Mesenchymal stem cell (in vitro differentiated cells and primary cell): ENCODE data around the gene FOXP2.

Experiments used
- DNase-seq: peaks from one replicate; pipeline ENCODE4 v3.0.0-alpha.2; 2013
- H2AFZ ChIP-seq: one replicate; pipeline ENCODE4 v1.6.1; 2013; ENCODE audit warnings: low read depth, mild to moderate bottlenecking, control low read depth, inconsistent platforms, low read length, moderate library complexity
- H2AK5ac ChIP-seq: 2 replicates; pipeline ENCODE4 v1.6.1; 2013; ENCODE audit warnings: low read length, moderate library complexity, mild to moderate bottlenecking, inconsistent platforms; ENCODE audit not compliant: severe bottlenecking
- H2BK120ac ChIP-seq: one replicate; pipeline ENCODE4 v1.6.1; 2013; ENCODE audit warnings: low read depth, mild to moderate bottlenecking, inconsistent platforms, low read length, moderate library complexity
- H2BK12ac ChIP-seq, 2 experiments: one replicate each; pipeline ENCODE4 v1.6.1; 2013; ENCODE audit warnings: inconsistent platforms in 2 of 2, low read length in 2 of 2, mild to moderate bottlenecking in 2 of 2, moderate library complexity in 2 of 2, control low read depth in 1 of 2
- H2BK15ac ChIP-seq: one replicate; pipeline ENCODE4 v1.6.1; 2013; ENCODE audit warnings: mild to moderate bottlenecking, low read depth, inconsistent platforms; ENCODE audit not compliant: poor library complexity, severe bottlenecking
- H2BK5ac ChIP-seq: 2 replicates; pipeline ENCODE4 v1.6.1; 2013; ENCODE audit warnings: low read depth, mild to moderate bottlenecking, low read length, control low read depth, inconsistent platforms; ENCODE audit not compliant: poor library complexity, severe bottlenecking
- H3K14ac ChIP-seq, 2 experiments: one replicate each; pipeline ENCODE4 v1.6.1; 2013; ENCODE audit warnings: inconsistent platforms in 2 of 2, low read length in 2 of 2, control low read depth in 1 of 2, mild to moderate bottlenecking in 1 of 2, moderate library complexity in 1 of 2
- H3K18ac ChIP-seq, 2 experiments: one replicate each; pipeline ENCODE4 v1.6.1; 2013; ENCODE audit warnings: inconsistent platforms in 2 of 2, low read length in 2 of 2, control low read depth in 1 of 2, low read depth in 1 of 2, mild to moderate bottlenecking in 1 of 2
- H3K23ac ChIP-seq, 2 experiments: one replicate each; pipeline ENCODE4 v1.6.1; 2013; ENCODE audit warnings: inconsistent platforms in 2 of 2, low read length in 2 of 2, mild to moderate bottlenecking in 2 of 2, moderate library complexity in 2 of 2, control low read depth in 1 of 2
- H3K27ac ChIP-seq: 2 replicates; pipeline ENCODE4 v1.5.1; 2013; ENCODE audit warnings: mild to moderate bottlenecking, moderate library complexity, low read length, control low read depth, inconsistent platforms; ENCODE audit not compliant: poor library complexity, severe bottlenecking
- H3K27me3 ChIP-seq, 2 experiments: 2 replicates each; pipeline versions ENCODE4 v1.6.1 to v1.7.0; 2013; ENCODE audit warnings: low read length in 2 of 2, mild to moderate bottlenecking in 2 of 2, moderate library complexity in 2 of 2, control low read depth in 1 of 2, inconsistent platforms in 1 of 2; ENCODE audit not compliant: control insufficient read depth in 1 of 2, insufficient read depth in 1 of 2
- H3K36me3 ChIP-seq, 2 experiments: 2 replicates each; pipeline versions ENCODE4 v1.6.1 to v1.7.0; 2013; ENCODE audit warnings: low read length in 2 of 2, control low read depth in 1 of 2, inconsistent platforms in 1 of 2, low read depth in 1 of 2, mild to moderate bottlenecking in 1 of 2; ENCODE audit not compliant: insufficient read depth in 2 of 2, control insufficient read depth in 1 of 2
- H3K4ac ChIP-seq, 2 experiments: one replicate each; pipeline ENCODE4 v1.6.1; 2013; ENCODE audit warnings: inconsistent platforms in 2 of 2, low read length in 2 of 2, mild to moderate bottlenecking in 2 of 2, moderate library complexity in 2 of 2, control low read depth in 1 of 2, low read depth in 1 of 2
- H3K4me1 ChIP-seq: 2 replicates; pipeline ENCODE4 v1.6.1; 2013; ENCODE audit warnings: low read depth, low read length, control low read depth; ENCODE audit not compliant: control insufficient read depth, insufficient read depth
- H3K4me2 ChIP-seq: 2 replicates; pipeline ENCODE4 v1.6.1; 2013; ENCODE audit warnings: low read length, mild to moderate bottlenecking, inconsistent platforms; ENCODE audit not compliant: poor library complexity, severe bottlenecking
- H3K4me3 ChIP-seq, 2 experiments: 2 replicates each; pipeline versions ENCODE4 v1.5.1 to v1.7.0; 2013; ENCODE audit warnings: low read length in 2 of 2, mild to moderate bottlenecking in 2 of 2, control low read depth in 1 of 2, low read depth in 1 of 2; ENCODE audit not compliant: insufficient read depth in 1 of 2
- H3K79me1 ChIP-seq: replicated peaks from 2 replicates; pipeline ENCODE4 v1.6.1; 2013; ENCODE audit warnings: mild to moderate bottlenecking, control low read depth, low read length, inconsistent platforms; ENCODE audit not compliant: poor library complexity, severe bottlenecking
- H3K9ac ChIP-seq: 2 replicates; pipeline ENCODE4 v1.7.0; 2013; ENCODE audit warnings: mild to moderate bottlenecking, low read length, moderate library complexity
- H3K9me3 ChIP-seq: 2 replicates; pipeline ENCODE4 v1.7.0; 2013; ENCODE audit warnings: mild to moderate bottlenecking, low read length; ENCODE audit not compliant: control insufficient read depth
- H4K8ac ChIP-seq: one replicate; pipeline ENCODE4 v1.6.1; 2013; ENCODE audit warnings: inconsistent platforms, mild to moderate bottlenecking, low read length, moderate library complexity
- H4K91ac ChIP-seq: one replicate; pipeline ENCODE4 v1.6.1; 2013; ENCODE audit warnings: mild to moderate bottlenecking, low read length, inconsistent platforms
- WGBS: methylation state at CpG from one replicate; pipeline ENCODE4 v1.1.7; 2013; ENCODE audit warnings: mixed read lengths; 5-methylcytosine and 5-hydroxymethylcytosine counted together

Gene FOXP2

DNA sequence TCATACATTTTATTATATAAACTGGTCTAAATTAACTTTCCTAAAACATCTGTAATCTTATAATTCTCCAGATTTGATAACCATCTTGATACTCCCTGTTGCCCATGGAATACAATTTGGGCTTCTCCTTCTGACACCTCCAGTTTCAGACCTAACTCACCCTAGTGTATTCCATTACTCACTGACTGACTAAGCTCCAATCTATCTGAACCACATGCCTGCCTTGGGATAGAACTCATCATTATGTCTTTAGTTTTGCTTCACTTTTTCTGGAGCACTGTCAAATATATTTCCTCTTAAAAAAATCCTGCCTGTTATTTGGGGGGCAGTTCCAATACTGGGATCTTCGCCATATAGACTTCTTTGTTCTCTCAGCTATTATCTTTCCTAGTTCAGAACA is 4.9 kb upstream of the FOXP2 start:
- no peak overlapping the region for H4K91ac ChIP-seq
- WGBS, result 80% methylated on average over 1 of the region's 1 CpG
- no peak for DNase-seq
- H3K27me3 ChIP-seq, result no peaks in the 10 kb centered on the region
- H2AFZ ChIP-seq, result no peak overlapping the region
- H2BK120ac ChIP-seq, result no peak overlapping the region
- H3K4me1 ChIP-seq, result no peaks in the 10 kb centered on the region
- H3K14ac ChIP-seq, result no peak overlapping the region
- H3K9me3 ChIP-seq, result no peaks in the 10 kb centered on the region
- H3K18ac ChIP-seq, result no peak overlapping the region
- H2BK12ac ChIP-seq, result no peak overlapping the region
- H3K9ac ChIP-seq, result peak overlapping the region; percentile 47
- no peak overlapping the region for H2AK5ac ChIP-seq
- H2BK15ac ChIP-seq, result no peak overlapping the region
- H3K4ac ChIP-seq, result no peak overlapping the region
- H3K23ac ChIP-seq, result no peak overlapping the region
- H3K79me1 ChIP-seq, result no peaks in the 10 kb centered on the region
- no peak overlapping the region for H4K8ac ChIP-seq
- H3K36me3 ChIP-seq, result no peaks in the 10 kb centered on the region
- no peak overlapping the region for H3K4me2 ChIP-seq
- H3K4me3 ChIP-seq, result no peak overlapping the region
- H2BK5ac ChIP-seq, result no peak overlapping the region
- H3K27ac ChIP-seq, result no peak overlapping the region

DNA sequence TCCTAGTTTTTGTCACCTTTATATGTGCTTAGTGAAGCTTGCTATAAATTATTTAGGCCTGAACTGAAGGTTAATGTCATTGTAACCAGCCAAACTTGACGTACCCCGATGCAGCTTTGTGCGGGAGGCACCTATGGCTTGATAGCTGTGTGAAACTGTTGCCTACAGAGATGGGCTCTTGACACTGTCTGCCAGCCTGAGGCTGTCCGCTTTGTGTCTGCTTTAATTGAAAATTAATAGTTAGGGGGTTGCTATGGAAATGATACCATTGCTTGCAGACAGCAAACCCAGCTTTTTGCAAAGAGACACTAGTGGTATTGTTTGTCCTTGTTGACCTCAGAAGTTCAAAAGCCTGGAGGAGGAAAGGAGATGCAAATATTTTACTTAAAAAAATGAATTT is 2.1 kb upstream of the FOXP2 start:
- Histone ChIP-seq H3K23ac (no peak overlapping the region), H2AK5ac (no peak overlapping the region), H2BK120ac (no peak overlapping the region), H3K27me3 (no peaks in the 10 kb centered on the region), H3K14ac (no peak overlapping the region), H3K9me3 (no peaks in the 10 kb centered on the region), H4K91ac (no peak overlapping the region), H2BK15ac (no peak overlapping the region), H3K4me2 (no peak overlapping the region), H4K8ac (no peak overlapping the region), H3K4me3 (no peak overlapping the region), H2BK12ac (no peak overlapping the region), H3K4ac (no peak overlapping the region), H3K36me3 (no peaks in the 10 kb centered on the region), H2BK5ac (no peak overlapping the region), H3K27ac (no peak overlapping the region), H2AFZ (no peak overlapping the region), H3K9ac (no peak overlapping the region), H3K4me1 (no peaks in the 10 kb centered on the region), H3K18ac (no peak overlapping the region), H3K79me1 (no peaks in the 10 kb centered on the region)
- WGBS, result 92% methylated on average over 4 of the region's 4 CpGs
- DNase-seq, result no peak

DNA sequence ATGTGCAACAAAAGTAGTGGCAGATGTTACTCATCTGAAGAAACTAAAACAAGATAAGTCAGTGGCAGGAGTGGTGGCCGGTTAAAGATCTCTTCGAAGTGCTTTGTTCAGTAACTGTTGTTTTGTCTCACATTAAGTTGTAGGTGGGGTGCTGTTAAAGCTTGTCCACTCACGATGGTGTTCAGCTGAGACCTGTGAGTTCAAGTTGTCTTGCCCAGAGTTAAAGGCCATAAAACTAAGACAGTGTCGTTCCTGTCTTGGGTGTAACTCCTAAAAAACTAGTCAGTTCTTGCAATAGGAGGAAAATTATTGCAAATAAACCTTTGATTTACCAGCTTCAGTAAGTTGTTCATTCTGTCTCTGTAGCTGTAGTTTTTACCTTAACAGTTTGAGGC is 857 bp upstream of the FOXP2 start:
- Histone ChIP-seq H3K4me2 (no peak overlapping the region), H2AFZ (no peak overlapping the region), H3K14ac (no peak overlapping the region), H3K4me1 (no peaks in the 10 kb centered on the region), H3K4me3 (peak overlapping the region in 1 of 2 experiments; percentile 83), H2AK5ac (no peak overlapping the region), H2BK5ac (no peak overlapping the region), H3K27me3 (no peaks in the 10 kb centered on the region), H3K36me3 (no peaks in the 10 kb centered on the region), H3K18ac (no peak overlapping the region), H2BK120ac (no peak overlapping the region), H2BK15ac (no peak overlapping the region), H3K27ac (no peak overlapping the region), H3K79me1 (no peaks in the 10 kb centered on the region), H3K4ac (no peak overlapping the region), H3K9me3 (no peaks in the 10 kb centered on the region), H3K9ac (peak overlapping the region; percentile 89), H3K23ac (no peak overlapping the region), H4K91ac (no peak overlapping the region), H4K8ac (no peak overlapping the region), H2BK12ac (no peak overlapping the region)
- DNase-seq, result peak; percentile 10
- 37% methylated on average over 3 of the region's 4 CpGs for WGBS

DNA sequence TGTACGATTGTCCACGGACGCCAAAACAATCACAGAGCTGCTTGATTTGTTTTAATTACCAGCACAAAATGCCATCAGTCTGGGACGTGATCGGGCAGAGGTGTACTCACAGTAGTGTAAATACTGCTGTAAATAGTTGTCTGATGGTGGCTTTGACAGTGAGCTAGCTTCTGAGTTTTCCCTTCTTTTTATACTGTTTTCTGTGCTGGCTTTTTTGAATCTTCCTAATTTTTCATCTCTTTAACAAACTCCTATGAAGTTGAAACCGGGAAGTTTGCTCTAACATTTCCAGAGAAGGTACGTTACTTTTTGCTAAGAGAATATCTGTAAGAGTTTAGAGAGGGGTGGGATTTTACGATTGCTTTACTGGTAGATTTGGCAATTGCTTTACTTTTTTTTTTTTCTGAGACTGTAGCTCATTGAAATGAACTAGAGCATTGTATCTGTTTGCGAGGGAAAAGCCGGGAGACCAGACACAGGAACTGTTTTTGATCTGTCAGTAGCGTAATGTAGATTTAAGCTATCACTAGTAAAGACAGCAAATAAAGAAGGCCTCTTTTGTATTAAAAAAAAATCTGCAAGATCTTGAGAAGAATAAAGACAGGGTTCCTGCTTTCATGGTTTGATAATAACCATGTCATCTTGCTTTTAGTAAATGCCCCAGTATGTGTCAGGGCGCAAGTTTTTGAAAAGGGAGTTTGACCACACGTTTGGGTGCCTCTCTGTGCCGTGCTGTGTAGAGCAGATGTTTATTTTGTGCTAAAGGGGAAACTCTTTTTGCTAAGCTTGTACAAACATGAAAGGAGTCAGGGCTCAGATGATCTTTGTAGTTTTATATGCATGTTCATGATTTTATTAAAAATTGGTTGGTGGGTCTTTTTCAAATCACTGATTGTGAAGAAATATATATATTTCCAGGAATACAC is 712 bp downstream of the FOXP2 start:
- no peaks in the 10 kb centered on the region for H3K79me1 ChIP-seq
- H2AK5ac ChIP-seq, result no peak overlapping the region
- H4K8ac ChIP-seq, result no peak overlapping the region
- no peaks in the 10 kb centered on the region for H3K27me3 ChIP-seq
- no peaks in the 10 kb centered on the region for H3K4me1 ChIP-seq
- H2BK15ac ChIP-seq, result no peak overlapping the region
- H3K36me3 ChIP-seq, result no peaks in the 10 kb centered on the region
- H3K4me3 ChIP-seq, result peak overlapping the region in 1 of 2 experiments; percentile 83
- peak overlapping the region; percentile 14 for H2AFZ ChIP-seq
- no peak overlapping the region for H4K91ac ChIP-seq
- no peak overlapping the region for H2BK5ac ChIP-seq
- H3K4me2 ChIP-seq, result peak overlapping the region; percentile 55
- no peak overlapping the region for H3K23ac ChIP-seq
- 24% methylated on average over 12 of the region's 14 CpGs for WGBS
- no peak overlapping the region for H2BK120ac ChIP-seq
- H2BK12ac ChIP-seq, result no peak overlapping the region
- peak overlapping the region in 1 of 2 experiments; percentile 40 for H3K18ac ChIP-seq
- no peak overlapping the region for H3K4ac ChIP-seq
- H3K14ac ChIP-seq, result peak overlapping the region in 1 of 2 experiments; percentile 60
- peak overlapping the region; percentile 89 for H3K9ac ChIP-seq
- H3K9me3 ChIP-seq, result no peaks in the 10 kb centered on the region
- no peak for DNase-seq
- H3K27ac ChIP-seq, result no peak overlapping the region
